Measurements from ENCODE around the gene IFT88.

IFT88 gene

DNA sequence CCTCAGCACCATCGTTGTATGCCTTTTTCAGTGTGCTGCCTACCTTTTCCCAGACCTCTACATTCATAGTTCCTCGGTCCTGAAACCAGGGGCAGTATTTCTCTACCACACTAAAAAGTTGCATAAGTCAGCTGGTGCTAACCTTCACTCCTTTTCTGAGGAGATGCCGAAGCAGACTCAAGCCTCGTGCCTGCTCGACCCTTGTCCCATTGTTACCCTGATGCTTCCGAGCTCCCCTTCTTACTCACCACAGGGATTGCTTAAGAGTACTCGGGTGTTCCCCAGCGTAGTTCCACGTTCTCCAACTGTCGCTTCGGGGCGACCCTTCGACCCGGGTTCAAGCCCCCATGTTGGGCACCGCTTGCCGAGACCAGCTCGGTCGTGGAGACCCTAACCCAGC is 117.6 kb downstream of the IFT88 start:
- ATAC-seq: no peak
- no peak for TF ChIP-seq ESRRG (CRISPR knock-in tag; IDR thresholded peaks at IDR 0.05)
- TF ChIP-seq, protein P1, sequence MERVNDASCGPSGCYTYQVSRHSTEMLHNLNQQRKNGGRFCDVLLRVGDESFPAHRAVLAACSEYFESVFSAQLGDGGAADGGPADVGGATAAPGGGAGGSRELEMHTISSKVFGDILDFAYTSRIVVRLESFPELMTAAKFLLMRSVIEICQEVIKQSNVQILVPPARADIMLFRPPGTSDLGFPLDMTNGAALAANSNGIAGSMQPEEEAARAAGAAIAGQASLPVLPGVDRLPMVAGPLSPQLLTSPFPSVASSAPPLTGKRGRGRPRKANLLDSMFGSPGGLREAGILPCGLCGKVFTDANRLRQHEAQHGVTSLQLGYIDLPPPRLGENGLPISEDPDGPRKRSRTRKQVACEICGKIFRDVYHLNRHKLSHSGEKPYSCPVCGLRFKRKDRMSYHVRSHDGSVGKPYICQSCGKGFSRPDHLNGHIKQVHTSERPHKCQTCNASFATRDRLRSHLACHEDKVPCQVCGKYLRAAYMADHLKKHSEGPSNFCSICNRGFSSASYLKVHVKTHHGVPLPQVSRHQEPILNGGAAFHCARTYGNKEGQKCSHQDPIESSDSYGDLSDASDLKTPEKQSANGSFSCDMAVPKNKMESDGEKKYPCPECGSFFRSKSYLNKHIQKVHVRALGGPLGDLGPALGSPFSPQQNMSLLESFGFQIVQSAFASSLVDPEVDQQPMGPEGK (CRISPR knock-in tag; IDR thresholded peaks at IDR 0.05; ENCODE audit: borderline replicate concordance): no peak

DNA sequence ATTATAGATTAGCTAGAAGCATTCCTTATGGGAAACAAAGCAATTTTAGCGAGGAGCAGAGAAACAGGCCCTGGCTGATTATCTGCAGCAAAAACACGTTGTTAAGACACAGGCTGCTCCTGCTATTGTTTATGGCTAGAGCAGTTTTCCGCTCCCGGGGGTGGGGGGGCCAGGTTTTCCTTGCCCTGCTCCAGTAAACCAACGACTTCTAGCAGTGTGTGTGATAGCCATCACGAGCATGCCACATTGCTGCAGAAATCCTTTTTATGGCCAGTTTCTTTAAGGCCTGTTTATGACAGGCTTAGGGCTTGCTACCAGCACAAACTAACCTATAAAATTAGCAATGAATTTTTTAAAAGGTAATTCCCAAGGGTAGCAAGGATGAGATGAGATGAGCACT is 118.1 kb downstream of the IFT88 start:
- ATAC-seq: no peak
- no peak for TF ChIP-seq ZNF565 (CRISPR knock-in tag; conservative IDR thresholded peaks at IDR 0.05; ENCODE audit: low read depth)
- no peak for TF ChIP-seq ZNF70 (CRISPR knock-in tag; IDR thresholded peaks at IDR 0.05)
- TF ChIP-seq ZNF8 (CRISPR knock-in tag; IDR thresholded peaks at IDR 0.05): no peak
- no peak for TF ChIP-seq CSDC2 (CRISPR knock-in tag; IDR thresholded peaks at IDR 0.05)
- TF ChIP-seq, protein P2, sequence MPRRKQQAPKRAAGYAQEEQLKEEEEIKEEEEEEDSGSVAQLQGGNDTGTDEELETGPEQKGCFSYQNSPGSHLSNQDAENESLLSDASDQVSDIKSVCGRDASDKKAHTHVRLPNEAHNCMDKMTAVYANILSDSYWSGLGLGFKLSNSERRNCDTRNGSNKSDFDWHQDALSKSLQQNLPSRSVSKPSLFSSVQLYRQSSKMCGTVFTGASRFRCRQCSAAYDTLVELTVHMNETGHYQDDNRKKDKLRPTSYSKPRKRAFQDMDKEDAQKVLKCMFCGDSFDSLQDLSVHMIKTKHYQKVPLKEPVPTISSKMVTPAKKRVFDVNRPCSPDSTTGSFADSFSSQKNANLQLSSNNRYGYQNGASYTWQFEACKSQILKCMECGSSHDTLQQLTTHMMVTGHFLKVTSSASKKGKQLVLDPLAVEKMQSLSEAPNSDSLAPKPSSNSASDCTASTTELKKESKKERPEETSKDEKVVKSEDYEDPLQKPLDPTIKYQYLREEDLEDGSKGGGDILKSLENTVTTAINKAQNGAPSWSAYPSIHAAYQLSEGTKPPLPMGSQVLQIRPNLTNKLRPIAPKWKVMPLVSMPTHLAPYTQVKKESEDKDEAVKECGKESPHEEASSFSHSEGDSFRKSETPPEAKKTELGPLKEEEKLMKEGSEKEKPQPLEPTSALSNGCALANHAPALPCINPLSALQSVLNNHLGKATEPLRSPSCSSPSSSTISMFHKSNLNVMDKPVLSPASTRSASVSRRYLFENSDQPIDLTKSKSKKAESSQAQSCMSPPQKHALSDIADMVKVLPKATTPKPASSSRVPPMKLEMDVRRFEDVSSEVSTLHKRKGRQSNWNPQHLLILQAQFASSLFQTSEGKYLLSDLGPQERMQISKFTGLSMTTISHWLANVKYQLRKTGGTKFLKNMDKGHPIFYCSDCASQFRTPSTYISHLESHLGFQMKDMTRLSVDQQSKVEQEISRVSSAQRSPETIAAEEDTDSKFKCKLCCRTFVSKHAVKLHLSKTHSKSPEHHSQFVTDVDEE (CRISPR knock-in tag; IDR thresholded peaks at IDR 0.05): no peak
- TF ChIP-seq ZC3H10 (CRISPR knock-in tag; IDR thresholded peaks at IDR 0.05): no peak
- no peak for TF ChIP-seq ESRRG (CRISPR knock-in tag; IDR thresholded peaks at IDR 0.05)
- TF ChIP-seq SNAI2 (CRISPR knock-in tag; IDR thresholded peaks at IDR 0.05): no peak
- no peak for TF ChIP-seq TCF4 (CRISPR knock-in tag; IDR thresholded peaks at IDR 0.05; ENCODE audit: borderline replicate concordance)
- no peak for TF ChIP-seq PPARA (CRISPR knock-in tag; IDR thresholded peaks at IDR 0.05; ENCODE audit: borderline replicate concordance)
- no peak for TF ChIP-seq GLIS3 (CRISPR knock-in tag; IDR thresholded peaks at IDR 0.05)
- TF ChIP-seq, protein P3, sequence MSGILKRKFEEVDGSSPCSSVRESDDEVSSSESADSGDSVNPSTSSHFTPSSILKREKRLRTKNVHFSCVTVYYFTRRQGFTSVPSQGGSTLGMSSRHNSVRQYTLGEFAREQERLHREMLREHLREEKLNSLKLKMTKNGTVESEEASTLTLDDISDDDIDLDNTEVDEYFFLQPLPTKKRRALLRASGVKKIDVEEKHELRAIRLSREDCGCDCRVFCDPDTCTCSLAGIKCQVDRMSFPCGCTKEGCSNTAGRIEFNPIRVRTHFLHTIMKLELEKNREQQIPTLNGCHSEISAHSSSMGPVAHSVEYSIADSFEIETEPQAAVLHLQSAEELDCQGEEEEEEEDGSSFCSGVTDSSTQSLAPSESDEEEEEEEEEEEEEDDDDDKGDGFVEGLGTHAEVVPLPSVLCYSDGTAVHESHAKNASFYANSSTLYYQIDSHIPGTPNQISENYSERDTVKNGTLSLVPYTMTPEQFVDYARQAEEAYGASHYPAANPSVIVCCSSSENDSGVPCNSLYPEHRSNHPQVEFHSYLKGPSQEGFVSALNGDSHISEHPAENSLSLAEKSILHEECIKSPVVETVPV (CRISPR knock-in tag; IDR thresholded peaks at IDR 0.05): no peak
- no peak for TF ChIP-seq RARB (CRISPR knock-in tag; IDR thresholded peaks at IDR 0.05)
- TF ChIP-seq, protein P4, sequence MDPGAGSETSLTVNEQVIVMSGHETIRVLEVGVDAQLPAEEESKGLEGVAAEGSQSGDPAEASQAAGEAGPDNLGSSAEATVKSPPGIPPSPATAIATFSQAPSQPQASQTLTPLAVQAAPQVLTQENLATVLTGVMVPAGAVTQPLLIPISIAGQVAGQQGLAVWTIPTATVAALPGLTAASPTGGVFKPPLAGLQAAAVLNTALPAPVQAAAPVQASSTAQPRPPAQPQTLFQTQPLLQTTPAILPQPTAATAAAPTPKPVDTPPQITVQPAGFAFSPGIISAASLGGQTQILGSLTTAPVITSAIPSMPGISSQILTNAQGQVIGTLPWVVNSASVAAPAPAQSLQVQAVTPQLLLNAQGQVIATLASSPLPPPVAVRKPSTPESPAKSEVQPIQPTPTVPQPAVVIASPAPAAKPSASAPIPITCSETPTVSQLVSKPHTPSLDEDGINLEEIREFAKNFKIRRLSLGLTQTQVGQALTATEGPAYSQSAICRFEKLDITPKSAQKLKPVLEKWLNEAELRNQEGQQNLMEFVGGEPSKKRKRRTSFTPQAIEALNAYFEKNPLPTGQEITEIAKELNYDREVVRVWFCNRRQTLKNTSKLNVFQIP (CRISPR knock-in tag; IDR thresholded peaks at IDR 0.05; ENCODE audit: borderline replicate concordance, low read depth): no peak

DNA sequence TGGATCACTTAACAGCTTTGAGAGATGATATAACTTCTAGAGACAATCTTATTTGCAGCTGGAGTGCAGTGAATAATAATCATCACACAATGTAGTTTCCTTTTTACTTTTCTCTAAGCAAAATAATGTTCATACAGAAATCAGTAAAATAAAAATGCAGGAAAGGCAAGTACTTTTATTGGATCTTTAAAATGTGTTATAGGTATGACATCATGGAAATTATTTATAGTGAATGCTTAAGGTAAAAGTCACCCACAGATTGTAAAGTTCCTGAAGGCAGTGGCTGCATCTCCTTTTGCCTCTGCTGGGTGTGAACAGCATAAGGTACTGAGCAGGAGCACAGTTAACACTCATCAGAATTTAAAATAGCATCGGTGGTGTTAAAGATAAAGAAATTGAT is 119.2 kb downstream of the IFT88 start:
- ATAC-seq: no peak
- TF ChIP-seq, protein P3 (CRISPR knock-in tag; IDR thresholded peaks at IDR 0.05): no peak
- TF ChIP-seq SNAI2 (CRISPR knock-in tag; IDR thresholded peaks at IDR 0.05) (no peak), PPARA (CRISPR knock-in tag; IDR thresholded peaks at IDR 0.05; ENCODE audit: borderline replicate concordance) (no peak), RARB (CRISPR knock-in tag; IDR thresholded peaks at IDR 0.05) (no peak), ARNTL (CRISPR knock-in tag; IDR thresholded peaks at IDR 0.05; ENCODE audit: borderline replicate concordance, low read depth) (no peak), ISL1 (CRISPR knock-in tag; IDR thresholded peaks at IDR 0.05) (no peak), OSR1 (CRISPR knock-in tag; IDR thresholded peaks at IDR 0.05) (no peak), ZFP30 (CRISPR knock-in tag; IDR thresholded peaks at IDR 0.05) (no peak), GLIS3 (CRISPR knock-in tag; IDR thresholded peaks at IDR 0.05) (no peak), CSDC2 (CRISPR knock-in tag; IDR thresholded peaks at IDR 0.05) (no peak), ZC3H10 (CRISPR knock-in tag; IDR thresholded peaks at IDR 0.05) (no peak), TCF4 (CRISPR knock-in tag; IDR thresholded peaks at IDR 0.05; ENCODE audit: borderline replicate concordance) (no peak), ZNF8 (CRISPR knock-in tag; IDR thresholded peaks at IDR 0.05) (no peak), ZNF70 (CRISPR knock-in tag; IDR thresholded peaks at IDR 0.05) (no peak), BACH2 (CRISPR knock-in tag; IDR thresholded peaks at IDR 0.05; ENCODE audit: borderline replicate concordance) (no peak), TOX (CRISPR knock-in tag; IDR thresholded peaks at IDR 0.05; ENCODE audit: borderline replicate concordance) (no peak), ZNF565 (CRISPR knock-in tag; conservative IDR thresholded peaks at IDR 0.05; ENCODE audit: low read depth) (no peak)
- TF ChIP-seq, protein P1 (CRISPR knock-in tag; IDR thresholded peaks at IDR 0.05; ENCODE audit: borderline replicate concordance): no peak
- TF ChIP-seq, protein P2 (CRISPR knock-in tag; IDR thresholded peaks at IDR 0.05): no peak
